Measurements from ENCODE around the gene PTAFR.

DNA sequence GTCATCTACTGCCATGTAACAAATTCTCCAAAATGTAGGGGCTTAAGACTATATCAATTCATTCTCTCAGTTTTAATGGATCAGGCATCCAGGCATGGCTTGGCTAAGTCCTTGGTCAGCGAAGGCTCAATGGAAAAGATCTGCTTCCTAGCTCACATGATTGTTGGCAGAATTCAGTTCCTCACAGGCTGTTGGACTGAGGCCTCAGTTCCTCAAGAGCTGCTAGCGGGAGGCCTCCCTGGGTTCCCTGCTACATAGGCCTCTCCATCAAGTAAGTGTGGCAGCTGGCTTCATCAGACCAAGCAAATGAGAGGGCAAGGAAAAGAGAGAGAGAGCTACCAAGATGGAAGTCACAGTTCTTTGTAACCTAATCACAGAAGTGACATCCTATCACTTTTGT is 68.5 kb downstream of the PTAFR start:
- TF ChIP-seq, protein P1, sequence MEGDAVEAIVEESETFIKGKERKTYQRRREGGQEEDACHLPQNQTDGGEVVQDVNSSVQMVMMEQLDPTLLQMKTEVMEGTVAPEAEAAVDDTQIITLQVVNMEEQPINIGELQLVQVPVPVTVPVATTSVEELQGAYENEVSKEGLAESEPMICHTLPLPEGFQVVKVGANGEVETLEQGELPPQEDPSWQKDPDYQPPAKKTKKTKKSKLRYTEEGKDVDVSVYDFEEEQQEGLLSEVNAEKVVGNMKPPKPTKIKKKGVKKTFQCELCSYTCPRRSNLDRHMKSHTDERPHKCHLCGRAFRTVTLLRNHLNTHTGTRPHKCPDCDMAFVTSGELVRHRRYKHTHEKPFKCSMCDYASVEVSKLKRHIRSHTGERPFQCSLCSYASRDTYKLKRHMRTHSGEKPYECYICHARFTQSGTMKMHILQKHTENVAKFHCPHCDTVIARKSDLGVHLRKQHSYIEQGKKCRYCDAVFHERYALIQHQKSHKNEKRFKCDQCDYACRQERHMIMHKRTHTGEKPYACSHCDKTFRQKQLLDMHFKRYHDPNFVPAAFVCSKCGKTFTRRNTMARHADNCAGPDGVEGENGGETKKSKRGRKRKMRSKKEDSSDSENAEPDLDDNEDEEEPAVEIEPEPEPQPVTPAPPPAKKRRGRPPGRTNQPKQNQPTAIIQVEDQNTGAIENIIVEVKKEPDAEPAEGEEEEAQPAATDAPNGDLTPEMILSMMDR (optimal IDR thresholded peaks at IDR 0.05 in 1 of 3, IDR thresholded peaks at IDR 0.05 in 1 of 3, conservative IDR thresholded peaks at IDR 0.05 in 1 of 3; ENCODE audit: extremely low read depth in 1 of 3, insufficient read depth in 2 of 3, low read length in 3 of 3): no peak
- no peak for TF ChIP-seq EZH2 (IDR thresholded peaks at IDR 0.05; ENCODE audit: low read length)

Measured in keratinocyte (primary cell).